A673 (cell line): ENCODE results near the gene MARVELD3.

Experiments
- EZH2 ChIP-seq: fragments of 200-600 bp; sonication (generic); IDR thresholded peaks from 2 replicates; pipeline ENCODE4 v1.6.1; 2017; ENCODE audit warnings: borderline replicate concordance, low read depth, mild to moderate bottlenecking, mixed read lengths, antibody characterized with exemption, low read length; ENCODE audit not compliant: poor library complexity, severe bottlenecking
- TF ChIP-seq, protein P1 (sequence below): fragments of 300-800, 200-600 bp; sonication (generic); conservative IDR thresholded peaks from 2 replicates; pipeline ENCODE4 v1.5.1; 2017; ENCODE audit warnings: low read depth, mild to moderate bottlenecking, antibody characterized with exemption, low read length, moderate library complexity, mixed read lengths

DNA sequence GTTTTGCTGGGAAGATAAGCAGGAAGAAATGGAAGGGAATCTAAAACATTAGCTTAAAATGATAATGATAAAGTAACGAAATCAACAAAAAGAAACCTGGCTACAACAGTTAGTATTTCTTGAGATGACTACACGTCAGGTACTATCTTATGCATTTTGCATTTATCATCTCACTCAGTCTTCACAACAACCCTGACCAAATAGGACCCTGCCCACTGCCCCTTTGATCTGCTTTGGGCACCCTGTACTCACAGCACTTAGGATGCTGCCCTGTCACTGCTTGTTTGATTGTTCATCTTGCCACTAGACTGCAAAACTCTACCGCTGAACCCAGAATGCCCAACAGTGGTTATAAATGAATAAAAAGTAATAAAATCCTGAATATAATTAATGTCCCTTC lies 45.2 kb downstream of the MARVELD3 start:
- TF ChIP-seq, protein P1, sequence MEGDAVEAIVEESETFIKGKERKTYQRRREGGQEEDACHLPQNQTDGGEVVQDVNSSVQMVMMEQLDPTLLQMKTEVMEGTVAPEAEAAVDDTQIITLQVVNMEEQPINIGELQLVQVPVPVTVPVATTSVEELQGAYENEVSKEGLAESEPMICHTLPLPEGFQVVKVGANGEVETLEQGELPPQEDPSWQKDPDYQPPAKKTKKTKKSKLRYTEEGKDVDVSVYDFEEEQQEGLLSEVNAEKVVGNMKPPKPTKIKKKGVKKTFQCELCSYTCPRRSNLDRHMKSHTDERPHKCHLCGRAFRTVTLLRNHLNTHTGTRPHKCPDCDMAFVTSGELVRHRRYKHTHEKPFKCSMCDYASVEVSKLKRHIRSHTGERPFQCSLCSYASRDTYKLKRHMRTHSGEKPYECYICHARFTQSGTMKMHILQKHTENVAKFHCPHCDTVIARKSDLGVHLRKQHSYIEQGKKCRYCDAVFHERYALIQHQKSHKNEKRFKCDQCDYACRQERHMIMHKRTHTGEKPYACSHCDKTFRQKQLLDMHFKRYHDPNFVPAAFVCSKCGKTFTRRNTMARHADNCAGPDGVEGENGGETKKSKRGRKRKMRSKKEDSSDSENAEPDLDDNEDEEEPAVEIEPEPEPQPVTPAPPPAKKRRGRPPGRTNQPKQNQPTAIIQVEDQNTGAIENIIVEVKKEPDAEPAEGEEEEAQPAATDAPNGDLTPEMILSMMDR = no peak
- TF ChIP-seq EZH2 = no peak
